ENCODE measurements around the gene FAM13B.
A peak's percentile ranks its signal among the peaks of the same experiment; 100 is the strongest.

DNA sequence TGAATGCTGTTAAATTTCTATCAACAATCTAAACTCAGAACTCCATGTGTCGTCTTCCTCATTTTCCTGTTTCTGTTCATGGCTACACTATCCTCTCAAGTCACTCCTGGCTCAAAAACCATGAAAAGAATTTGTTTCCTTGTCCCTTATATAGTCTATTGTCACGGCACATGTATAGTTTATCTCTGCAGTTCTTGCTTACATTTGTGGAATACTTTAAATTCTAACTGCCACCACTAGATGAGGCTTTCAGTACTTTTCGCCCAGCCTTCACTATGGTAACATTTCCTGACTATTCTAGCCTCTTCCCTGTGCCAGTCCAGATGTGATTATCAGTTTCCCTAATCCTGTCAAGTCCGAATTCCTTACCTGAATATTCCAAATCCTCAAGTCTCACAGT lies 109.0 kb downstream of the FAM13B start:
- TF ChIP-seq, protein P1, sequence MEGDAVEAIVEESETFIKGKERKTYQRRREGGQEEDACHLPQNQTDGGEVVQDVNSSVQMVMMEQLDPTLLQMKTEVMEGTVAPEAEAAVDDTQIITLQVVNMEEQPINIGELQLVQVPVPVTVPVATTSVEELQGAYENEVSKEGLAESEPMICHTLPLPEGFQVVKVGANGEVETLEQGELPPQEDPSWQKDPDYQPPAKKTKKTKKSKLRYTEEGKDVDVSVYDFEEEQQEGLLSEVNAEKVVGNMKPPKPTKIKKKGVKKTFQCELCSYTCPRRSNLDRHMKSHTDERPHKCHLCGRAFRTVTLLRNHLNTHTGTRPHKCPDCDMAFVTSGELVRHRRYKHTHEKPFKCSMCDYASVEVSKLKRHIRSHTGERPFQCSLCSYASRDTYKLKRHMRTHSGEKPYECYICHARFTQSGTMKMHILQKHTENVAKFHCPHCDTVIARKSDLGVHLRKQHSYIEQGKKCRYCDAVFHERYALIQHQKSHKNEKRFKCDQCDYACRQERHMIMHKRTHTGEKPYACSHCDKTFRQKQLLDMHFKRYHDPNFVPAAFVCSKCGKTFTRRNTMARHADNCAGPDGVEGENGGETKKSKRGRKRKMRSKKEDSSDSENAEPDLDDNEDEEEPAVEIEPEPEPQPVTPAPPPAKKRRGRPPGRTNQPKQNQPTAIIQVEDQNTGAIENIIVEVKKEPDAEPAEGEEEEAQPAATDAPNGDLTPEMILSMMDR (IDR thresholded peaks at IDR 0.05), result peak in 1 of 3 experiments; percentile 35
- TF ChIP-seq EP300 (IDR thresholded peaks at IDR 0.05), result no peak
- peak in 1 of 2 donors; percentile 35 for TF ChIP-seq POLR2AphosphoS5 (IDR thresholded peaks at IDR 0.05)
- TF ChIP-seq POLR2A (IDR thresholded peaks at IDR 0.05; ENCODE audit: low read depth), result no peak

Data from esophagus muscularis mucosa (tissue), 4 donors.